ENCODE results near the gene OR10V1. TPM values are rescaled to one million over a fixed set of nuclear protein-coding genes. Genes with fewer than 3 reads are reported as not detected.

Gene OR10V1
- total and polyA plus RNA-seq, 9 of the 15 experiments (the other 6 are each of a cell fraction or from before 2014, with no cell fraction given): not detected

DNA sequence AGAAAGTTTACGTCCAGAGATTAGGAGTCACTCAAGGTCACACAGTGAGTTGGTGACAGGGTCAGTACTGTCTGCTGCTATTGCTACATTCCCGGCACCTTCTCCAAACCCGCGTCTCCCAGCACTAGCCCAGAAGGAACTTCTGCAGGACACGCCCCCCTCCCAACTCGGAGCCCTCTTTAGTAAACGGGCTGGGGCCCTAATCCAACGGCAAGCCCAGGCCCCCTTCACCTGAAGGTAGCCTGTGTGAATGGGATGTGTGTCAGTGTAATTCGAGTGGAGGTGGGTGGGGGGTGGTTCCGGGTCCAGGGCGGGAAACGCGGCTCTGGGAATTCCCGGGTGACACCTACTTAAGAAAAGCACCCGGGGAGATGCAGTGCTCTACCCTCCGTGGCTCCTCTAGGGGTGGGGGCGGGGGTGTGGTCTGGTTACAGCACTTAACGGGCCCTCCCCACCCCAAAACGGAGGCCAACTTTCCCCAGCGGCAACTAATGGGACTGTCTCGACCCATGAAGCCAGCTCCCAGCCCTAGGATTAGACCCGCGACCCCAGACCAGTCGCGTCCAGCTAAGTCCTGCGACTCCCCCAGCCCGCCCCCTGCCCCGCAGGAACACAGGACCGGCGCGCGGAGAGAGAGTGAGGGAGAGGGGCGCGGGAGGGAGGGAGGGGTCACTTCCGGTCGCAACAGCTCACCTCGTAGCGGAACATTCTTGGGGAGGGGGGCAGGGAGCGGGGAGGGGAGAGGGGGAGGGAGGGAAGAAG lies 45.3 kb downstream of the OR10V1 start:
- Histone ChIP-seq H3K36me3 (ENCODE audit: control insufficient read depth, insufficient read depth, low read length) (peaks cover 41% of the 10 kb centered on the region), H3K4me2 (ENCODE audit: insufficient read depth, low read length) (peak overlapping the region; percentile 94), H3K27me3 (ENCODE audit: control insufficient read depth in 2 of 2, insufficient read depth in 2 of 2, low read length in 2 of 2) (no peaks in the 10 kb centered on the region), H3K4me3 (peak overlapping the region; percentile 82), H3K4me1 (replicated peaks in 1 of 2; ENCODE audit: control insufficient read depth in 2 of 2, insufficient read depth in 2 of 2, low read length in 2 of 2) (peaks cover 11 to 14% of the 10 kb centered on the region in 2 experiments; a peak in 3 of 5 replicates), H4K20me1 (replicated peaks; ENCODE audit: control insufficient read depth, insufficient read depth, low read length) (no peaks in the 10 kb centered on the region), H3K9me3 (replicated peaks; ENCODE audit: control insufficient read depth, insufficient read depth, low read depth, low read length) (no peaks in the 10 kb centered on the region), H3K9me1 (ENCODE audit: control insufficient read depth, insufficient read depth, low read length) (no peaks in the 10 kb centered on the region), H2AFZ (ENCODE audit: low read depth, low read length) (peak overlapping the region; percentile 77), H3K27ac (ENCODE audit: extremely low read depth, low read depth, low read length) (peak overlapping the region; percentile 92), H3K79me2 (ENCODE audit: control insufficient read depth, insufficient read depth, low read length) (peaks cover 43% of the 10 kb centered on the region), H3K9ac (ENCODE audit: insufficient read depth in 1 of 2, low read depth in 2 of 2, low read length in 2 of 2) (peak overlapping the region; percentile 77 to 96)
- POLR2A ChIA-PET: interaction anchor here (0.5 to 2.1 kb wide), 16 partner anchors 9 to 677 kb away, joined by 3 to 10 read pairs (median 4); partner anchors contain the start of genes OSBP and STX3
- BruUV-seq (replicated peaks): no TSS peak
- in situ Hi-C loops (cut with MboI) (no loop called here), intact Hi-C loops (cut with micrococcal nuclease) (loop anchor here (2.0 to 5.0 kb wide), 3 partner anchors 52 to 134 kb away; no protein-coding TSS in a partner anchor)
- peak; percentile 76 to 79 (median 78) for DNase-seq (ENCODE audit: extremely low read depth in 1 of 4, low spot score in 3 of 4)
- WGBS (ENCODE audit: insufficient coverage, low coverage, missing lambda C conversion rate): 2% methylated on average over 17 of the region's 39 CpGs
- no peak for FAIRE-seq
- ATAC-seq: peak; percentile 82
- CTCF ChIA-PET (ENCODE audit: low intra/inter-chr PET ratio): no interaction called here
- TF ChIP-seq CREB3 (tag; conservative IDR thresholded peaks at IDR 0.05; ENCODE audit: low read depth) (no peak), POLR2AphosphoS5 (IDR thresholded peaks at IDR 0.05; ENCODE audit: control insufficient read depth, insufficient read depth, low read depth, low read length) (no peak; the same call in 1 of the 2 replicates), ZNF77 (CRISPR knock-in tag; IDR thresholded peaks at IDR 0.05) (no peak), CSDE1 (IDR thresholded peaks at IDR 0.05) (no peak), CEBPG (CRISPR knock-in tag; IDR thresholded peaks at IDR 0.05) (peak; percentile 37; the same call in 1 of the 2 replicates), CEBPG (tag; conservative IDR thresholded peaks at IDR 0.05 in 1 of 2, IDR thresholded peaks at IDR 0.05 in 1 of 2) (peak in 1 of 2 experiments; percentile 40; a peak in 1 of 4 replicates), HNRNPK (IDR thresholded peaks at IDR 0.05; ENCODE audit: low read depth, low read length, poor library complexity, severe bottlenecking) (no peak), MAZ (CRISPR knock-in tag; conservative IDR thresholded peaks at IDR 0.05 in 1 of 2, IDR thresholded peaks at IDR 0.05 in 1 of 2) (peak; percentile 50 to 67; a peak in 3 of 4 replicates), NUFIP1 (IDR thresholded peaks at IDR 0.05; ENCODE audit: partially characterized antibody) (no peak), TCF7 (IDR thresholded peaks at IDR 0.05; ENCODE audit: borderline replicate concordance) (no peak), GATAD2A (IDR thresholded peaks at IDR 0.05) (no peak), EGR1 (conservative IDR thresholded peaks at IDR 0.05) (peak; percentile 37; the same call in 1 of the 2 replicates), RBM14 (IDR thresholded peaks at IDR 0.05; ENCODE audit: borderline replicate concordance, insufficient read depth, low read depth, low read length) (no peak), BCOR (IDR thresholded peaks at IDR 0.05) (no peak)
- TF ChIP-seq, protein P1, sequence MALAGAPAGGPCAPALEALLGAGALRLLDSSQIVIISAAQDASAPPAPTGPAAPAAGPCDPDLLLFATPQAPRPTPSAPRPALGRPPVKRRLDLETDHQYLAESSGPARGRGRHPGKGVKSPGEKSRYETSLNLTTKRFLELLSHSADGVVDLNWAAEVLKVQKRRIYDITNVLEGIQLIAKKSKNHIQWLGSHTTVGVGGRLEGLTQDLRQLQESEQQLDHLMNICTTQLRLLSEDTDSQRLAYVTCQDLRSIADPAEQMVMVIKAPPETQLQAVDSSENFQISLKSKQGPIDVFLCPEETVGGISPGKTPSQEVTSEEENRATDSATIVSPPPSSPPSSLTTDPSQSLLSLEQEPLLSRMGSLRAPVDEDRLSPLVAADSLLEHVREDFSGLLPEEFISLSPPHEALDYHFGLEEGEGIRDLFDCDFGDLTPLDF (CRISPR knock-in tag; IDR thresholded peaks at IDR 0.05): no peak
- TF ChIP-seq, protein P2, sequence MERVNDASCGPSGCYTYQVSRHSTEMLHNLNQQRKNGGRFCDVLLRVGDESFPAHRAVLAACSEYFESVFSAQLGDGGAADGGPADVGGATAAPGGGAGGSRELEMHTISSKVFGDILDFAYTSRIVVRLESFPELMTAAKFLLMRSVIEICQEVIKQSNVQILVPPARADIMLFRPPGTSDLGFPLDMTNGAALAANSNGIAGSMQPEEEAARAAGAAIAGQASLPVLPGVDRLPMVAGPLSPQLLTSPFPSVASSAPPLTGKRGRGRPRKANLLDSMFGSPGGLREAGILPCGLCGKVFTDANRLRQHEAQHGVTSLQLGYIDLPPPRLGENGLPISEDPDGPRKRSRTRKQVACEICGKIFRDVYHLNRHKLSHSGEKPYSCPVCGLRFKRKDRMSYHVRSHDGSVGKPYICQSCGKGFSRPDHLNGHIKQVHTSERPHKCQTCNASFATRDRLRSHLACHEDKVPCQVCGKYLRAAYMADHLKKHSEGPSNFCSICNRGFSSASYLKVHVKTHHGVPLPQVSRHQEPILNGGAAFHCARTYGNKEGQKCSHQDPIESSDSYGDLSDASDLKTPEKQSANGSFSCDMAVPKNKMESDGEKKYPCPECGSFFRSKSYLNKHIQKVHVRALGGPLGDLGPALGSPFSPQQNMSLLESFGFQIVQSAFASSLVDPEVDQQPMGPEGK (CRISPR knock-in tag; IDR thresholded peaks at IDR 0.05; ENCODE audit: borderline replicate concordance): peak; percentile 52; the same call in 1 of the 2 replicates
